ENCODE measurements around the gene GALR1.

DNA sequence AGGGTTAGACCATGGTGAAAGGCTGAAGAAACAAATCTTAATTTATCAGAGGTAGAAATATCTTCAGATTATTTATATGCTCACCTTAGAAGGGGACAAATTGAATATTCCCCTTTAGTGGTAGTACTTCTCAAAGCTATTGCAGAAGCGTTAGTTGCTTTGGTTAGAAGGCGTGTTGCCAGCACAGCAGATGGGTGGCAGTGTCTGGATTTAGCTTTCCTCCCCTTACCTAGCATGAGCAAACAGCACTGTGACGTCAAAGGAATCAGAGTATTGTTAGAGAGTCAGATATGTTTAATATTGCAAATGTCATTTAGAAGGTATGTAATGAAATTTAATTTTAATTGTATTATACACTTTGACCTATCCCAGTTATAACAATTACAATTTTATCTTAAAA is 27.2 kb upstream of the GALR1 start:
- TF ChIP-seq, protein P1, sequence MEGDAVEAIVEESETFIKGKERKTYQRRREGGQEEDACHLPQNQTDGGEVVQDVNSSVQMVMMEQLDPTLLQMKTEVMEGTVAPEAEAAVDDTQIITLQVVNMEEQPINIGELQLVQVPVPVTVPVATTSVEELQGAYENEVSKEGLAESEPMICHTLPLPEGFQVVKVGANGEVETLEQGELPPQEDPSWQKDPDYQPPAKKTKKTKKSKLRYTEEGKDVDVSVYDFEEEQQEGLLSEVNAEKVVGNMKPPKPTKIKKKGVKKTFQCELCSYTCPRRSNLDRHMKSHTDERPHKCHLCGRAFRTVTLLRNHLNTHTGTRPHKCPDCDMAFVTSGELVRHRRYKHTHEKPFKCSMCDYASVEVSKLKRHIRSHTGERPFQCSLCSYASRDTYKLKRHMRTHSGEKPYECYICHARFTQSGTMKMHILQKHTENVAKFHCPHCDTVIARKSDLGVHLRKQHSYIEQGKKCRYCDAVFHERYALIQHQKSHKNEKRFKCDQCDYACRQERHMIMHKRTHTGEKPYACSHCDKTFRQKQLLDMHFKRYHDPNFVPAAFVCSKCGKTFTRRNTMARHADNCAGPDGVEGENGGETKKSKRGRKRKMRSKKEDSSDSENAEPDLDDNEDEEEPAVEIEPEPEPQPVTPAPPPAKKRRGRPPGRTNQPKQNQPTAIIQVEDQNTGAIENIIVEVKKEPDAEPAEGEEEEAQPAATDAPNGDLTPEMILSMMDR (IDR thresholded peaks at IDR 0.05): no peak
- TF ChIP-seq, protein P2, sequence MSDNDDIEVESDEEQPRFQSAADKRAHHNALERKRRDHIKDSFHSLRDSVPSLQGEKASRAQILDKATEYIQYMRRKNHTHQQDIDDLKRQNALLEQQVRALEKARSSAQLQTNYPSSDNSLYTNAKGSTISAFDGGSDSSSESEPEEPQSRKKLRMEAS (CRISPR knock-in tag; IDR thresholded peaks at IDR 0.05): no peak
- TF ChIP-seq, protein P3, sequence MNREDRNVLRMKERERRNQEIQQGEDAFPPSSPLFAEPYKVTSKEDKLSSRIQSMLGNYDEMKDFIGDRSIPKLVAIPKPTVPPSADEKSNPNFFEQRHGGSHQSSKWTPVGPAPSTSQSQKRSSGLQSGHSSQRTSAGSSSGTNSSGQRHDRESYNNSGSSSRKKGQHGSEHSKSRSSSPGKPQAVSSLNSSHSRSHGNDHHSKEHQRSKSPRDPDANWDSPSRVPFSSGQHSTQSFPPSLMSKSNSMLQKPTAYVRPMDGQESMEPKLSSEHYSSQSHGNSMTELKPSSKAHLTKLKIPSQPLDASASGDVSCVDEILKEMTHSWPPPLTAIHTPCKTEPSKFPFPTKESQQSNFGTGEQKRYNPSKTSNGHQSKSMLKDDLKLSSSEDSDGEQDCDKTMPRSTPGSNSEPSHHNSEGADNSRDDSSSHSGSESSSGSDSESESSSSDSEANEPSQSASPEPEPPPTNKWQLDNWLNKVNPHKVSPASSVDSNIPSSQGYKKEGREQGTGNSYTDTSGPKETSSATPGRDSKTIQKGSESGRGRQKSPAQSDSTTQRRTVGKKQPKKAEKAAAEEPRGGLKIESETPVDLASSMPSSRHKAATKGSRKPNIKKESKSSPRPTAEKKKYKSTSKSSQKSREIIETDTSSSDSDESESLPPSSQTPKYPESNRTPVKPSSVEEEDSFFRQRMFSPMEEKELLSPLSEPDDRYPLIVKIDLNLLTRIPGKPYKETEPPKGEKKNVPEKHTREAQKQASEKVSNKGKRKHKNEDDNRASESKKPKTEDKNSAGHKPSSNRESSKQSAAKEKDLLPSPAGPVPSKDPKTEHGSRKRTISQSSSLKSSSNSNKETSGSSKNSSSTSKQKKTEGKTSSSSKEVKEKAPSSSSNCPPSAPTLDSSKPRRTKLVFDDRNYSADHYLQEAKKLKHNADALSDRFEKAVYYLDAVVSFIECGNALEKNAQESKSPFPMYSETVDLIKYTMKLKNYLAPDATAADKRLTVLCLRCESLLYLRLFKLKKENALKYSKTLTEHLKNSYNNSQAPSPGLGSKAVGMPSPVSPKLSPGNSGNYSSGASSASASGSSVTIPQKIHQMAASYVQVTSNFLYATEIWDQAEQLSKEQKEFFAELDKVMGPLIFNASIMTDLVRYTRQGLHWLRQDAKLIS (CRISPR knock-in tag; IDR thresholded peaks at IDR 0.05; ENCODE audit: borderline replicate concordance): no peak
- no peak for TF ChIP-seq SMAD4 (CRISPR knock-in tag; IDR thresholded peaks at IDR 0.05)
- TF ChIP-seq ZNF317 (CRISPR knock-in tag; IDR thresholded peaks at IDR 0.05; ENCODE audit: borderline replicate concordance, low read depth): no peak
- TF ChIP-seq, protein P4, sequence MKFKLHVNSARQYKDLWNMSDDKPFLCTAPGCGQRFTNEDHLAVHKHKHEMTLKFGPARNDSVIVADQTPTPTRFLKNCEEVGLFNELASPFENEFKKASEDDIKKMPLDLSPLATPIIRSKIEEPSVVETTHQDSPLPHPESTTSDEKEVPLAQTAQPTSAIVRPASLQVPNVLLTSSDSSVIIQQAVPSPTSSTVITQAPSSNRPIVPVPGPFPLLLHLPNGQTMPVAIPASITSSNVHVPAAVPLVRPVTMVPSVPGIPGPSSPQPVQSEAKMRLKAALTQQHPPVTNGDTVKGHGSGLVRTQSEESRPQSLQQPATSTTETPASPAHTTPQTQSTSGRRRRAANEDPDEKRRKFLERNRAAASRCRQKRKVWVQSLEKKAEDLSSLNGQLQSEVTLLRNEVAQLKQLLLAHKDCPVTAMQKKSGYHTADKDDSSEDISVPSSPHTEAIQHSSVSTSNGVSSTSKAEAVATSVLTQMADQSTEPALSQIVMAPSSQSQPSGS (CRISPR knock-in tag; IDR thresholded peaks at IDR 0.05; ENCODE audit: borderline replicate concordance, low read depth): no peak
- TF ChIP-seq GABPB1 (CRISPR knock-in tag; IDR thresholded peaks at IDR 0.05): no peak
- no peak for TF ChIP-seq JUN (CRISPR knock-in tag; IDR thresholded peaks at IDR 0.05)
- TF ChIP-seq NR3C1 (CRISPR knock-in tag; conservative IDR thresholded peaks at IDR 0.05; ENCODE audit: low read depth): no peak
- TF ChIP-seq, protein P5, sequence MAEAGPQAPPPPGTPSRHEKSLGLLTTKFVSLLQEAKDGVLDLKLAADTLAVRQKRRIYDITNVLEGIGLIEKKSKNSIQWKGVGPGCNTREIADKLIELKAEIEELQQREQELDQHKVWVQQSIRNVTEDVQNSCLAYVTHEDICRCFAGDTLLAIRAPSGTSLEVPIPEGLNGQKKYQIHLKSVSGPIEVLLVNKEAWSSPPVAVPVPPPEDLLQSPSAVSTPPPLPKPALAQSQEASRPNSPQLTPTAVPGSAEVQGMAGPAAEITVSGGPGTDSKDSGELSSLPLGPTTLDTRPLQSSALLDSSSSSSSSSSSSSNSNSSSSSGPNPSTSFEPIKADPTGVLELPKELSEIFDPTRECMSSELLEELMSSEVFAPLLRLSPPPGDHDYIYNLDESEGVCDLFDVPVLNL (CRISPR knock-in tag; IDR thresholded peaks at IDR 0.05; ENCODE audit: borderline replicate concordance, low read depth): no peak
- TF ChIP-seq, protein P6, sequence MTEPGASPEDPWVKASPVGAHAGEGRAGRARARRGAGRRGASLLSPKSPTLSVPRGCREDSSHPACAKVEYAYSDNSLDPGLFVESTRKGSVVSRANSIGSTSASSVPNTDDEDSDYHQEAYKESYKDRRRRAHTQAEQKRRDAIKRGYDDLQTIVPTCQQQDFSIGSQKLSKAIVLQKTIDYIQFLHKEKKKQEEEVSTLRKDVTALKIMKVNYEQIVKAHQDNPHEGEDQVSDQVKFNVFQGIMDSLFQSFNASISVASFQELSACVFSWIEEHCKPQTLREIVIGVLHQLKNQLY (CRISPR knock-in tag; IDR thresholded peaks at IDR 0.05): no peak
- TF ChIP-seq, protein P7, sequence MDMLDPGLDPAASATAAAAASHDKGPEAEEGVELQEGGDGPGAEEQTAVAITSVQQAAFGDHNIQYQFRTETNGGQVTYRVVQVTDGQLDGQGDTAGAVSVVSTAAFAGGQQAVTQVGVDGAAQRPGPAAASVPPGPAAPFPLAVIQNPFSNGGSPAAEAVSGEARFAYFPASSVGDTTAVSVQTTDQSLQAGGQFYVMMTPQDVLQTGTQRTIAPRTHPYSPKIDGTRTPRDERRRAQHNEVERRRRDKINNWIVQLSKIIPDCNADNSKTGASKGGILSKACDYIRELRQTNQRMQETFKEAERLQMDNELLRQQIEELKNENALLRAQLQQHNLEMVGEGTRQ (CRISPR knock-in tag; IDR thresholded peaks at IDR 0.05): no peak
- TF ChIP-seq NFYB (CRISPR knock-in tag; conservative IDR thresholded peaks at IDR 0.05; ENCODE audit: low read depth): no peak
